Testis (tissue), 3 donors: ENCODE data around the gene ZDHHC7. TPM values are rescaled to one million over a fixed set of nuclear protein-coding genes. Genes with fewer than 3 reads are reported as not detected.

Source experiments
- DNase-seq: peaks from one replicate; pipeline ENCODE4 v3.0.0-alpha.2; 2019
- H3K27ac ChIP-seq, 2 donors: fragments of 200-600 bp; sonication (generic); one replicate each; pipeline ENCODE4 v1.5.1; 2019
- H3K27me3 ChIP-seq: fragments of 200-600 bp; sonication (generic); one replicate; pipeline ENCODE4 v1.5.1; 2019
- H3K36me3 ChIP-seq: fragments of 200-600 bp; sonication (generic); one replicate; pipeline ENCODE4 v1.5.1; 2017; ENCODE audit warnings: low read depth; ENCODE audit errors: missing control alignments
- H3K4me1 ChIP-seq: fragments of 200-600 bp; sonication (generic); one replicate; pipeline ENCODE4 v1.5.1; 2019
- H3K4me3 ChIP-seq, 2 donors: fragments of 200-600 bp; sonication (generic); one replicate each; pipeline ENCODE4 v1.5.1; 2017 to 2019
- H3K9me3 ChIP-seq: fragments of 200-600 bp; sonication (generic); one replicate; pipeline ENCODE4 v1.5.1; 2017
- POLR2A ChIP-seq: fragments of 450-650 bp; IDR thresholded peaks from one replicate; pipeline ENCODE4 v1.6.1; 2017; ENCODE audit warnings: antibody characterized with exemption, mild to moderate bottlenecking, moderate library complexity
- WGBS, 2 donors: methylation state at CpG; one replicate each; pipeline ENCODE4 v1.1.5; 2018; 5-methylcytosine and 5-hydroxymethylcytosine counted together
- intact Hi-C: fragments of 100-400 bp; cut with DNase I; formaldehyde crosslinking; loops from one replicate; pipeline ENCODE4 v1.15.1; 2023; ENCODE audit warnings: low total_unique reads
- polyA plus RNA-seq: library from polyadenylated mRNA; stranded (reverse); fragments of 350-450 nt; fragmentation: Illumina TruSeq; extraction: RNeasy Lipid Tissue Mini Kit (QIAGEN cat#74804); gene quantifications from one replicate; pipeline ENCODE4 v1.2.3, GENCODE V29; 2014; ENCODE audit warnings: low read depth, low replicate concordance; ENCODE audit not compliant: insufficient read depth
- total RNA-seq, 2 donors: library from RNA; depleted of rRNA; stranded (reverse); fragments of >200 nt; gene quantifications; one replicate each; pipeline ENCODE4 v1.2.3, GENCODE V29; 2016
- TF ChIP-seq, protein P1 (sequence below), 3 experiments: fragments of 450-650 bp in 2 of 3; fragments of 200-600 bp in 1 of 3; sonication (generic) in 1 of 3; IDR thresholded peaks; one replicate each; pipeline ENCODE4 v1.5.1; 2016 to 2019; ENCODE audit warnings: antibody characterized with exemption in 3 of 3, mild to moderate bottlenecking in 2 of 3, moderate library complexity in 1 of 3

ZDHHC7 gene
- total and polyA plus RNA-seq, 3 donors from 2014 or later: 29.4 to 42.7 (median 35.0) TPM

GRCh38 chr16:85005285-85006069 is 5.9 kb downstream of the ZDHHC7 start:
- Histone ChIP-seq H3K27ac (peak overlapping the region; percentile 15 to 78), H3K36me3 (no peaks in the 10 kb centered on the region), H3K4me1 (peaks cover 30% of the 10 kb centered on the region), H3K9me3 (no peaks in the 10 kb centered on the region), H3K4me3 (no peak overlapping the region), H3K27me3 (no peaks in the 10 kb centered on the region)
- WGBS, 2 donors: 55 to 61% methylated on average over 11 of the region's 11 CpGs
- intact Hi-C loops: no loop called here
- TF ChIP-seq POLR2A: no peak
- TF ChIP-seq, protein P1, sequence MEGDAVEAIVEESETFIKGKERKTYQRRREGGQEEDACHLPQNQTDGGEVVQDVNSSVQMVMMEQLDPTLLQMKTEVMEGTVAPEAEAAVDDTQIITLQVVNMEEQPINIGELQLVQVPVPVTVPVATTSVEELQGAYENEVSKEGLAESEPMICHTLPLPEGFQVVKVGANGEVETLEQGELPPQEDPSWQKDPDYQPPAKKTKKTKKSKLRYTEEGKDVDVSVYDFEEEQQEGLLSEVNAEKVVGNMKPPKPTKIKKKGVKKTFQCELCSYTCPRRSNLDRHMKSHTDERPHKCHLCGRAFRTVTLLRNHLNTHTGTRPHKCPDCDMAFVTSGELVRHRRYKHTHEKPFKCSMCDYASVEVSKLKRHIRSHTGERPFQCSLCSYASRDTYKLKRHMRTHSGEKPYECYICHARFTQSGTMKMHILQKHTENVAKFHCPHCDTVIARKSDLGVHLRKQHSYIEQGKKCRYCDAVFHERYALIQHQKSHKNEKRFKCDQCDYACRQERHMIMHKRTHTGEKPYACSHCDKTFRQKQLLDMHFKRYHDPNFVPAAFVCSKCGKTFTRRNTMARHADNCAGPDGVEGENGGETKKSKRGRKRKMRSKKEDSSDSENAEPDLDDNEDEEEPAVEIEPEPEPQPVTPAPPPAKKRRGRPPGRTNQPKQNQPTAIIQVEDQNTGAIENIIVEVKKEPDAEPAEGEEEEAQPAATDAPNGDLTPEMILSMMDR (IDR thresholded peaks at IDR 0.05): no peak
- peak; percentile 63 for DNase-seq

DNA sequence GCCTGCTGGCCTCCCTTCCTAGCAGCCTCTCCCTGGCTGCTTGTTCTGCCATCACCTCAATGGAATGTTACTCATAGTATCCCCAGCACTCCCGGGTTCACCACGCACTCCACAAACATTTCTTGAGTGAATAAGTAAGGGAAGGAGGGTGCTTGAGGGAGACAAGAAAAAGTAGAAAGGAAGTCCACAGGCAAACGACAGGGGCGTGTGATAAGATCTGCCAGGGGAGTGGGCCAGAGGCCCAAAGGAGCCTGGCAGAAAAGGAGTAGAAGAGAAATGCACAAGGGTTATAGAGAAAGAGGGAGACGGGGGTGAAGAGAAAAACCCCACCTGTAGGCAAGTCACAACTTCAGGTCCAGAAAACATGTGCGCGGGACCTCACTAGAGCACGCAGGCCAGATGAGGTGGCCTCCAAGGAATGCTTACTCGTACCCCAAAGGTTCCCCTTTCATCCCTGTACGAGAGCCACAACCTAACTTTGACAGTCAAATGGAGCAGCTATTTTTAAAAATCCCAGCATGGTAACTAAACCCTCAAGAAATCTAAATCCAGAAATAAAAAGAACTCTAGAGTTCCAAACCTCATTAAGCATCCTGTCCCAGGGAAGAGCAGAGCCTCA is 6.6 kb downstream of the ZDHHC7 start:
- Histone ChIP-seq H3K4me3 (no peak overlapping the region), H3K4me1 (peaks cover 23% of the 10 kb centered on the region), H3K27ac (peak overlapping the region; percentile 15 to 78), H3K27me3 (no peaks in the 10 kb centered on the region), H3K9me3 (no peaks in the 10 kb centered on the region), H3K36me3 (no peaks in the 10 kb centered on the region)
- TF ChIP-seq, protein P1 (IDR thresholded peaks at IDR 0.05): no peak
- no peak for TF ChIP-seq POLR2A
- WGBS, 2 donors: 67 to 73% methylated on average over 10 of the region's 10 CpGs
- no peak for DNase-seq
- intact Hi-C loops: no loop called here

DNA sequence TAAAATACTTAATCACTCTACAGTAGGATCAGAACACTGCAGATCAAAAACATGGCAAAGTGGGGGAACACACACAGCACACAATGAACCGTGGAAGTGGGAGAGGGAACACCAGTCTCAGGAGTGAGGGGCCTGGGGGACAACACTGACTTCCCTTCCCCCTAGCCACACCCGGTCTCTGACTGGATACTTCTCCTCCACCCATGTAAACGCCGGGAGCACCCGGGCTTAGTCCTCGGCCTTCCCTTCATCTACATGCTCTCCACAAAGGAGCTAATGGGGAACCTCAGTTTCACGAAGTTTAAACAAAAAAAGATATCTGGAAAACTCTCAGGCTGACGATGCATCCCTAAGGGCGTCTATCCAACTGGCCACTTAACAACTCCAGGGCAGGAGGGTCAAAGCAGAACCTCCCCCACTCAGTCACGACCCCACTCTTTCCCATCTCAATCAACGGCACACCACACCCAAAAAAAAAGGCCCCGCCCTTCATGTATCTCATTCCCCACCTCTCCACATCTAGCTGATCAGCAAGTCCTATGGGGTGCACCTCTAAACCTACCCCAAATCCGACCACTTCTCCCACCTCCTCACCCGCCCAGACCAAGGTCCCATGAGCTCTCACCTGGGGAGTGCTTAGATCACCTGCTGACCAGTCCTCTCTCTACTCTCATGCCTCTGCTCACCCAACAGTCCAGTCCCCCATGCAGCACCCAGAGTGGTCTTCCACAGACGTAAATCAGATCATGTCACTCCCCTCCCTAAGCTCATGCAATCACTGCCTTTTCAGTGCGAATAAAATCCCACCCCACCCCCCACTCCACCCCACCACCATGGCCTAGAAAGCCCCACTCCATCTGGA is 7.4 kb downstream of the ZDHHC7 start:
- H3K4me3 ChIP-seq: no peak overlapping the region
- peaks cover 23% of the 10 kb centered on the region for H3K4me1 ChIP-seq
- no peaks in the 10 kb centered on the region for H3K36me3 ChIP-seq
- intact Hi-C loops: no loop called here
- H3K27ac ChIP-seq: peak overlapping the region in 1 of 2 donors; percentile 78
- 70 to 79% methylated on average over 16 of the region's 16 CpGs for WGBS, 2 donors
- no peak for DNase-seq
- H3K27me3 ChIP-seq: no peaks in the 10 kb centered on the region
- H3K9me3 ChIP-seq: no peaks in the 10 kb centered on the region
- TF ChIP-seq, protein P1 (IDR thresholded peaks at IDR 0.05): no peak
- TF ChIP-seq POLR2A: no peak

- H3K4me3 ChIP-seq: no peak overlapping the region
- WGBS, 2 donors: 78 to 86% methylated on average over 13 of the region's 13 CpGs
Observed at GRCh38 chr16:85003076-85003475, 8.3 kb downstream of the ZDHHC7 start.

More at GRCh38 chr16:85003076-85003475, 8.3 kb downstream of the ZDHHC7 start:
- intact Hi-C loops: no loop called here
- H3K27ac ChIP-seq: peak overlapping the region in 1 of 2 donors; percentile 78
- H3K27me3 ChIP-seq: no peaks in the 10 kb centered on the region
- TF ChIP-seq, protein P1 (IDR thresholded peaks at IDR 0.05): no peak
- TF ChIP-seq POLR2A: no peak
- peaks cover 23% of the 10 kb centered on the region for H3K4me1 ChIP-seq
- no peak for DNase-seq
- H3K36me3 ChIP-seq: no peaks in the 10 kb centered on the region
- no peaks in the 10 kb centered on the region for H3K9me3 ChIP-seq
